ENCODE data around the gene PPP1R3A. TPM values are rescaled to one million over a fixed set of nuclear protein-coding genes. Genes with fewer than 3 reads are reported as not detected.

PPP1R3A gene
- total RNA-seq, 1 experiment from 2014 or later = not detected

- POLR2A ChIA-PET = no interaction called here
- Mint-ChIP-seq H3K4me3 (ENCODE audit: unreplicated experiment) (no peak overlapping the region), H3K9me3 (ENCODE audit: unreplicated experiment) (no peaks in the 10 kb centered on the region), H3K27me3 (ENCODE audit: insufficient read depth, unreplicated experiment) (no peaks in the 10 kb centered on the region), H3K36me3 (ENCODE audit: insufficient read depth, unreplicated experiment) (no peaks in the 10 kb centered on the region), H3K4me1 (ENCODE audit: low read depth, unreplicated experiment) (no peaks in the 10 kb centered on the region), H3K27ac (ENCODE audit: unreplicated experiment) (no peak overlapping the region)
- Histone ChIP-seq H3K27me3 (replicated peaks; ENCODE audit: control insufficient read depth, insufficient read depth, low read length) (no peaks in the 10 kb centered on the region), H3K9me3 (no peaks in the 10 kb centered on the region), H3K4me3 (ENCODE audit: low read depth, low read length) (no peak overlapping the region), H3K36me3 (ENCODE audit: control insufficient read depth, insufficient read depth, low read length) (no peaks in the 10 kb centered on the region), H3K4me1 (no peaks in the 10 kb centered on the region)
- TF ChIP-seq CTCF (IDR thresholded peaks at IDR 0.05; ENCODE audit: insufficient read depth in 1 of 2, low read depth in 1 of 2, low read length in 1 of 2, severe bottlenecking in 1 of 2, unreplicated experiment in 1 of 2) = no peak
- intact Hi-C loops (cut with micrococcal nuclease; ENCODE audit: unreplicated experiment) = no loop called here
- BruUV-seq (replicated peaks) = no TSS peak
- CTCF ChIA-PET = no interaction called here
- no peak for DNase-seq
Measured at GRCh38 chr7:113915956-113916355, 2.9 kb downstream of the PPP1R3A start.

- Histone ChIP-seq H3K4me1 (no peaks in the 10 kb centered on the region), H3K27me3 (replicated peaks; ENCODE audit: control insufficient read depth, insufficient read depth, low read length) (no peaks in the 10 kb centered on the region), H3K4me3 (ENCODE audit: low read depth, low read length) (no peak overlapping the region), H3K36me3 (ENCODE audit: control insufficient read depth, insufficient read depth, low read length) (no peaks in the 10 kb centered on the region), H3K9me3 (no peaks in the 10 kb centered on the region)
- BruUV-seq (replicated peaks) = no TSS peak
- no peaks in the 10 kb centered on the region for H3K9me3 Mint-ChIP-seq (ENCODE audit: unreplicated experiment)
- ChIA-PET CTCF (no interaction called here), POLR2A (no interaction called here)
- no peaks in the 10 kb centered on the region for H3K36me3 Mint-ChIP-seq (ENCODE audit: insufficient read depth, unreplicated experiment)
- H3K4me3 Mint-ChIP-seq (ENCODE audit: unreplicated experiment) = no peak overlapping the region
- no peak for TF ChIP-seq CTCF (IDR thresholded peaks at IDR 0.05; ENCODE audit: insufficient read depth in 1 of 2, low read depth in 1 of 2, low read length in 1 of 2, severe bottlenecking in 1 of 2, unreplicated experiment in 1 of 2)
- H3K27ac Mint-ChIP-seq (ENCODE audit: unreplicated experiment) = no peak overlapping the region
- H3K4me1 Mint-ChIP-seq (ENCODE audit: low read depth, unreplicated experiment) = no peaks in the 10 kb centered on the region
- no peaks in the 10 kb centered on the region for H3K27me3 Mint-ChIP-seq (ENCODE audit: insufficient read depth, unreplicated experiment)
- intact Hi-C loops (cut with micrococcal nuclease; ENCODE audit: unreplicated experiment) = no loop called here
- DNase-seq = no peak
Measured at GRCh38 chr7:113912876-113913275, 5.9 kb downstream of the PPP1R3A start.

- no TSS peak for BruUV-seq (replicated peaks)
- H3K4me3 Mint-ChIP-seq (ENCODE audit: unreplicated experiment) = no peak overlapping the region
- Histone ChIP-seq H3K27me3 (replicated peaks; ENCODE audit: control insufficient read depth, insufficient read depth, low read length) (no peaks in the 10 kb centered on the region), H3K4me3 (ENCODE audit: low read depth, low read length) (no peak overlapping the region), H3K36me3 (ENCODE audit: control insufficient read depth, insufficient read depth, low read length) (no peaks in the 10 kb centered on the region), H3K9me3 (no peaks in the 10 kb centered on the region), H3K4me1 (no peaks in the 10 kb centered on the region)
- H3K27me3 Mint-ChIP-seq (ENCODE audit: insufficient read depth, unreplicated experiment) = no peaks in the 10 kb centered on the region
- no peaks in the 10 kb centered on the region for H3K9me3 Mint-ChIP-seq (ENCODE audit: unreplicated experiment)
- ChIA-PET POLR2A (no interaction called here), CTCF (no interaction called here)
- no peak overlapping the region for H3K27ac Mint-ChIP-seq (ENCODE audit: unreplicated experiment)
- no peak for TF ChIP-seq CTCF (IDR thresholded peaks at IDR 0.05; ENCODE audit: insufficient read depth in 1 of 2, low read depth in 1 of 2, low read length in 1 of 2, severe bottlenecking in 1 of 2, unreplicated experiment in 1 of 2)
- H3K4me1 Mint-ChIP-seq (ENCODE audit: low read depth, unreplicated experiment) = no peaks in the 10 kb centered on the region
- intact Hi-C loops (cut with micrococcal nuclease; ENCODE audit: unreplicated experiment) = no loop called here
- H3K36me3 Mint-ChIP-seq (ENCODE audit: insufficient read depth, unreplicated experiment) = no peaks in the 10 kb centered on the region
- DNase-seq = no peak
Measured at GRCh38 chr7:113907617-113908016, 11.2 kb downstream of the PPP1R3A start.
